HG02571 (cell line): ENCODE measurements around the gene PNMA8B.
"Not testable (repeated sequence)": the region's sequence is repeated elsewhere in the genome, so short reads cannot be mapped to it uniquely, and the experiment has no call there.

Experiments
- ATAC-seq: cut with Tn5 transposase; IDR thresholded peaks from one replicate; pipeline ENCODE4 v1.9.1; 2021; ENCODE audit warnings: mild to moderate bottlenecking, moderate library complexity; ENCODE audit not compliant: unreplicated experiment

PNMA8B gene

GRCh38 chr19:46495786-46496099 is at the start of gene PNMA8B:
TSS of gene PNMA8B (minus strand) at chr19:46495867. CDS start at chr19:46495465, 402 bp downstream.
- no peak for ATAC-seq

GRCh38 chr19:46544651-46545050 is 49.0 kb upstream of the PNMA8B start:
- no peak for ATAC-seq

- no peak for ATAC-seq
These were observed 47.0 kb upstream of the PNMA8B start for GRCh38 chr19:46542428-46543230.

GRCh38 chr19:46537136-46538097 is 41.8 kb upstream of the PNMA8B start:
- ATAC-seq, result no peak

GRCh38 chr19:46536391-46536790 is 40.7 kb upstream of the PNMA8B start:
- ATAC-seq, result no peak

- ATAC-seq, result no peak
These were observed 38.0 kb upstream of the PNMA8B start for GRCh38 chr19:46533621-46534081.

- no peak for ATAC-seq
These were observed 37.5 kb upstream of the PNMA8B start for GRCh38 chr19:46533078-46533620.

- ATAC-seq, result no peak
These were observed 35.0 kb upstream of the PNMA8B start for GRCh38 chr19:46530636-46531035.

GRCh38 chr19:46529622-46530451 is 34.2 kb upstream of the PNMA8B start:
- ATAC-seq, result no peak

- no peak for ATAC-seq
These were observed 33.2 kb upstream of the PNMA8B start for GRCh38 chr19:46528601-46529590.

GRCh38 chr19:46526801-46527200 is 31.1 kb upstream of the PNMA8B start:
- not testable (repeated sequence) for ATAC-seq

- ATAC-seq, result no peak
These were observed 28.6 kb upstream of the PNMA8B start for GRCh38 chr19:46524308-46524707.

GRCh38 chr19:46522988-46523387 is 27.3 kb upstream of the PNMA8B start:
- ATAC-seq, result not testable (repeated sequence)

GRCh38 chr19:46521241-46521868 is 25.7 kb upstream of the PNMA8B start:
- no peak for ATAC-seq

- ATAC-seq, result no peak
These were observed 24.9 kb upstream of the PNMA8B start for GRCh38 chr19:46520616-46521015.

- ATAC-seq, result no peak
These were observed 21.8 kb upstream of the PNMA8B start for GRCh38 chr19:46517471-46517870.

GRCh38 chr19:46515879-46516350 is 20.2 kb upstream of the PNMA8B start:
- no peak for ATAC-seq

- no peak for ATAC-seq
These were observed 19.6 kb upstream of the PNMA8B start for GRCh38 chr19:46515290-46515609.
